Kidney capillary endothelial cell (primary cell): ENCODE data around the gene CHCHD1.
"Not testable (repeated sequence)": the region's sequence is repeated elsewhere in the genome, so short reads cannot be mapped to it uniquely, and the experiment has no call there.

Source experiments
- DNase-seq: peaks from one replicate; pipeline ENCODE4 v3.0.0-alpha.2; 2018; ENCODE audit warnings: low spot score

Gene CHCHD1

GRCh38 chr10:73781879-73782748 lies at the start of gene CHCHD1:
Gene CHCHD1, plus strand, starts transcription at chr10:73782048. Its CDS starts 28 bp downstream, at chr10:73782076.
- peak; percentile 81 for DNase-seq

GRCh38 chr10:73732426-73732825 lies 49.4 kb upstream of the CHCHD1 start:
- no peak for DNase-seq

- DNase-seq = no peak
Measured at GRCh38 chr10:73732931-73733623, 48.8 kb upstream of the CHCHD1 start.

- no peak for DNase-seq
Measured at GRCh38 chr10:73734028-73734720, 47.7 kb upstream of the CHCHD1 start.

GRCh38 chr10:73734796-73735305 lies 47.0 kb upstream of the CHCHD1 start:
- DNase-seq = no peak

- DNase-seq = not testable (repeated sequence)
Measured at GRCh38 chr10:73740501-73741254, 41.2 kb upstream of the CHCHD1 start.

- DNase-seq = no peak
Measured at GRCh38 chr10:73742454-73742734, 39.5 kb upstream of the CHCHD1 start.

- DNase-seq = no peak
Measured at GRCh38 chr10:73743327-73743904, 38.4 kb upstream of the CHCHD1 start.

GRCh38 chr10:73743905-73744663 lies 37.8 kb upstream of the CHCHD1 start, which contains the start of gene SEC24C:
Gene SEC24C, plus strand, starts transcription at chr10:73744372. Its CDS starts 2,461 bp downstream, at chr10:73746833.
- DNase-seq = peak; percentile 95

GRCh38 chr10:73744664-73744975 lies 37.2 kb upstream of the CHCHD1 start:
- peak; percentile 47 for DNase-seq

GRCh38 chr10:73746721-73747120 lies 35.1 kb upstream of the CHCHD1 start:
- DNase-seq = no peak

- DNase-seq = no peak
Measured at GRCh38 chr10:73750819-73751218, 31.0 kb upstream of the CHCHD1 start.

GRCh38 chr10:73756183-73756582 lies 25.7 kb upstream of the CHCHD1 start:
- no peak for DNase-seq

GRCh38 chr10:73758704-73759511 lies 22.9 kb upstream of the CHCHD1 start:
- DNase-seq = no peak

GRCh38 chr10:73759512-73760115 lies 22.2 kb upstream of the CHCHD1 start:
- no peak for DNase-seq

- no peak for DNase-seq
Measured at GRCh38 chr10:73761781-73762180, 20.1 kb upstream of the CHCHD1 start.

GRCh38 chr10:73762915-73763314 lies 18.9 kb upstream of the CHCHD1 start:
- DNase-seq = no peak

GRCh38 chr10:73763343-73763742 lies 18.5 kb upstream of the CHCHD1 start:
- no peak for DNase-seq

GRCh38 chr10:73765066-73765465 lies 16.8 kb upstream of the CHCHD1 start:
- no peak for DNase-seq

- DNase-seq = no peak
Measured at GRCh38 chr10:73768881-73769280, 13.0 kb upstream of the CHCHD1 start.
